Liver (tissue), 9 donors: ENCODE data around the gene OTUD3. TPM values are rescaled to one million over a fixed set of nuclear protein-coding genes. Genes with fewer than 3 reads are reported as not detected.

Source experiments
- DNase-seq: peaks from one replicate; pipeline ENCODE4 v3.0.0-alpha.2; 2017; ENCODE audit warnings: low spot score
- H3K27ac ChIP-seq, 2 donors: one replicate each; pipeline ENCODE4 v1.7.0; 2013; ENCODE audit warnings: inconsistent platforms in 2 of 2, low read length in 2 of 2, control low read depth in 1 of 2, low read depth in 1 of 2, mild to moderate bottlenecking in 1 of 2
- H3K27me3 ChIP-seq, 4 donors: one replicate each; pipeline versions ENCODE4 v1.6.1 to v1.7.0; 2013; ENCODE audit warnings: low read length in 3 of 4, inconsistent platforms in 1 of 4, mild to moderate bottlenecking in 1 of 4, moderate library complexity in 1 of 4; ENCODE audit not compliant: control insufficient read depth in 4 of 4, insufficient read depth in 4 of 4
- H3K36me3 ChIP-seq, 4 donors: one replicate each; pipeline versions ENCODE4 v1.6.1 to v1.7.0; 2013; ENCODE audit warnings: low read length in 3 of 4, mild to moderate bottlenecking in 3 of 4, low read depth in 1 of 4, moderate library complexity in 1 of 4; ENCODE audit not compliant: control insufficient read depth in 4 of 4, insufficient read depth in 3 of 4
- H3K4me1 ChIP-seq, 4 donors: one replicate each; pipeline versions ENCODE4 v1.6.1 to v1.7.0; 2013; ENCODE audit warnings: low read length in 3 of 4, mild to moderate bottlenecking in 3 of 4, moderate library complexity in 1 of 4; ENCODE audit not compliant: control insufficient read depth in 4 of 4, insufficient read depth in 4 of 4
- H3K4me3 ChIP-seq, 3 donors: one replicate each; pipeline versions ENCODE4 v1.6.1 to v1.7.0; 2013; ENCODE audit warnings: low read length in 3 of 3, control low read depth in 1 of 3, low read depth in 1 of 3, mild to moderate bottlenecking in 1 of 3
- H3K9ac ChIP-seq, 2 donors: one replicate each; pipeline ENCODE4 v1.7.0; 2013; ENCODE audit warnings: low read length in 2 of 2, mild to moderate bottlenecking in 2 of 2, moderate library complexity in 2 of 2, control low read depth in 1 of 2, low read depth in 1 of 2
- H3K9me3 ChIP-seq, 4 donors: one replicate each; pipeline versions ENCODE4 v1.6.1 to v1.7.0; 2013; ENCODE audit warnings: low read length in 3 of 4; ENCODE audit not compliant: control insufficient read depth in 4 of 4
- ATF3 ChIP-seq: IDR thresholded peaks from 2 replicates; pipeline ENCODE4 v1.6.1; 2016; ENCODE audit warnings: antibody characterized with exemption
- EGR1 ChIP-seq, 2 donors: IDR thresholded peaks; 2 replicates each; pipeline ENCODE4 v1.6.1; 2016 to 2018; ENCODE audit warnings: antibody characterized with exemption in 2 of 2, low read depth in 2 of 2
- FOXA1 ChIP-seq: IDR thresholded peaks from 2 replicates; pipeline ENCODE4 v1.6.1; 2016; ENCODE audit warnings: antibody characterized with exemption
- FOXA2 ChIP-seq: IDR thresholded peaks from 2 replicates; pipeline ENCODE4 v1.6.1; 2016; ENCODE audit warnings: antibody characterized with exemption
- GABPA ChIP-seq, 2 donors: IDR thresholded peaks in 1 of 2; conservative IDR thresholded peaks in 1 of 2; 2 replicates each; pipeline ENCODE4 v1.6.1; 2016; ENCODE audit warnings: antibody characterized with exemption in 2 of 2, mild to moderate bottlenecking in 1 of 2, moderate library complexity in 1 of 2
- HNF4A ChIP-seq, 2 donors: conservative IDR thresholded peaks; 2 replicates each; pipeline ENCODE4 v1.6.1; 2016; ENCODE audit warnings: antibody characterized with exemption in 2 of 2, mild to moderate bottlenecking in 2 of 2
- HNF4G ChIP-seq: IDR thresholded peaks from 2 replicates; pipeline ENCODE4 v1.6.1; 2016; ENCODE audit warnings: antibody characterized with exemption
- JUND ChIP-seq, 2 donors: IDR thresholded peaks; 2 replicates each; pipeline ENCODE4 v1.6.1; 2016; ENCODE audit warnings: antibody characterized with exemption in 2 of 2
- MAX ChIP-seq: IDR thresholded peaks from 2 replicates; pipeline ENCODE4 v1.6.1; 2016; ENCODE audit warnings: antibody characterized with exemption
- NR2F2 ChIP-seq: IDR thresholded peaks from 2 replicates; pipeline ENCODE4 v1.6.1; 2016; ENCODE audit warnings: antibody characterized with exemption
- RAD21 ChIP-seq, 2 donors: IDR thresholded peaks; 2 replicates each; pipeline ENCODE4 v1.6.1; 2016; ENCODE audit warnings: antibody characterized with exemption in 2 of 2, mild to moderate bottlenecking in 2 of 2
- REST ChIP-seq: IDR thresholded peaks from 2 replicates; pipeline ENCODE4 v1.6.1; 2016; ENCODE audit warnings: antibody characterized with exemption, mild to moderate bottlenecking
- RXRA ChIP-seq, 2 donors: IDR thresholded peaks; 2 replicates each; pipeline ENCODE4 v1.6.1; 2017 to 2018; ENCODE audit warnings: antibody characterized with exemption in 2 of 2, mild to moderate bottlenecking in 1 of 2
- SP1 ChIP-seq: IDR thresholded peaks from 2 replicates; pipeline ENCODE4 v1.6.1; 2018; ENCODE audit warnings: antibody characterized with exemption, mild to moderate bottlenecking
- TAF1 ChIP-seq: conservative IDR thresholded peaks from 2 replicates; pipeline ENCODE4 v1.6.1; 2016; ENCODE audit warnings: antibody characterized with exemption, mild to moderate bottlenecking
- YY1 ChIP-seq: IDR thresholded peaks from 2 replicates; pipeline ENCODE4 v1.6.1; 2016; ENCODE audit warnings: antibody characterized with exemption, mild to moderate bottlenecking
- WGBS: extraction: QIAGEN DNeasy Blood & Tissue Kit; methylation state at CpG from one replicate; pipeline ENCODE4 v1.1.7; 2013; 5-methylcytosine and 5-hydroxymethylcytosine counted together
- polyA plus RNA-seq, 2 donors: library from polyadenylated mRNA; stranded (reverse) in 1 of 2; unstranded in 1 of 2; fragments of 200-250 nt in 1 of 2; fragments of >200 nt in 1 of 2; fragmentation: Nextera tagmentation in 1 of 2; extraction: Ambion mirVana in 1 of 2; gene quantifications; one replicate each; pipeline versions ENCODE4 v1.2.1 to v1.2.3, GENCODE V29; 2013 to 2015
- total RNA-seq, 2 donors: library from RNA; depleted of rRNA; stranded (reverse); fragments of >200 nt; gene quantifications; one replicate each; pipeline ENCODE4 v1.2.3, GENCODE V29; 2014
- TF ChIP-seq, protein P1 (sequence below): IDR thresholded peaks from 2 replicates; pipeline ENCODE4 v1.6.1; 2016; ENCODE audit warnings: antibody characterized with exemption
- donor health status: healthy.
- donor health status: healthy.
- donor health status: healthy.
- donor health status: healthy.
- donor health status: healthy.

Gene OTUD3
- total and polyA plus RNA-seq, 4 donors = 0.36 to 4.0 (median 2.1) TPM

GRCh38 chr1:19892628-19893168 lies 10.5 kb downstream of the OTUD3 start:
- DNase-seq = no peak
- Histone ChIP-seq H3K36me3 (peaks cover 3 to 21% (median 15%) of the 10 kb centered on the region in 4 donors), H3K4me1 (peaks cover 0 to 5% (median 0%) of the 10 kb centered on the region in 4 donors), H3K27ac (no peak overlapping the region), H3K4me3 (no peak overlapping the region), H3K9ac (no peak overlapping the region), H3K27me3 (no peaks in the 10 kb centered on the region), H3K9me3 (no peaks in the 10 kb centered on the region)
- 91% methylated on average over 6 of the region's 6 CpGs for WGBS
- TF ChIP-seq, protein P1, sequence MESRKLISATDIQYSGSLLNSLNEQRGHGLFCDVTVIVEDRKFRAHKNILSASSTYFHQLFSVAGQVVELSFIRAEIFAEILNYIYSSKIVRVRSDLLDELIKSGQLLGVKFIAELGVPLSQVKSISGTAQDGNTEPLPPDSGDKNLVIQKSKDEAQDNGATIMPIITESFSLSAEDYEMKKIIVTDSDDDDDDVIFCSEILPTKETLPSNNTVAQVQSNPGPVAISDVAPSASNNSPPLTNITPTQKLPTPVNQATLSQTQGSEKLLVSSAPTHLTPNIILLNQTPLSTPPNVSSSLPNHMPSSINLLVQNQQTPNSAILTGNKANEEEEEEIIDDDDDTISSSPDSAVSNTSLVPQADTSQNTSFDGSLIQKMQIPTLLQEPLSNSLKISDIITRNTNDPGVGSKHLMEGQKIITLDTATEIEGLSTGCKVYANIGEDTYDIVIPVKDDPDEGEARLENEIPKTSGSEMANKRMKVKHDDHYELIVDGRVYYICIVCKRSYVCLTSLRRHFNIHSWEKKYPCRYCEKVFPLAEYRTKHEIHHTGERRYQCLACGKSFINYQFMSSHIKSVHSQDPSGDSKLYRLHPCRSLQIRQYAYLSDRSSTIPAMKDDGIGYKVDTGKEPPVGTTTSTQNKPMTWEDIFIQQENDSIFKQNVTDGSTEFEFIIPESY = no peak
- TF ChIP-seq HNF4A (conservative IDR thresholded peaks at IDR 0.05) (no peak), ATF3 (no peak), EGR1 (IDR thresholded peaks at IDR 0.05; ENCODE audit: low read depth in 2 of 2) (no peak), NR2F2 (no peak), FOXA1 (no peak), RXRA (IDR thresholded peaks at IDR 0.05) (no peak), HNF4G (no peak)

GRCh38 chr1:19893687-19894086 lies 11.5 kb downstream of the OTUD3 start:
- Histone ChIP-seq H3K36me3 (peaks cover 3 to 21% (median 15%) of the 10 kb centered on the region in 4 donors), H3K9ac (no peak overlapping the region), H3K4me3 (no peak overlapping the region), H3K4me1 (peaks cover 0 to 5% (median 0%) of the 10 kb centered on the region in 4 donors), H3K9me3 (no peaks in the 10 kb centered on the region), H3K27me3 (no peaks in the 10 kb centered on the region), H3K27ac (no peak overlapping the region)
- no peak for DNase-seq
- 42% methylated on average over 3 of the region's 3 CpGs for WGBS
- TF ChIP-seq REST = no peak
- TF ChIP-seq RAD21 (IDR thresholded peaks at IDR 0.05) = no peak
- no peak for TF ChIP-seq YY1

GRCh38 chr1:19894218-19894617 lies 12.0 kb downstream of the OTUD3 start:
- 92% methylated on average over 5 of the region's 5 CpGs for WGBS
- peaks cover 0 to 5% (median 0%) of the 10 kb centered on the region in 4 donors for H3K4me1 ChIP-seq
- H3K27ac ChIP-seq = no peak overlapping the region
- no peak overlapping the region for H3K9ac ChIP-seq
- H3K27me3 ChIP-seq = no peaks in the 10 kb centered on the region
- H3K9me3 ChIP-seq = no peaks in the 10 kb centered on the region
- no peak overlapping the region for H3K4me3 ChIP-seq
- DNase-seq = no peak
- peaks cover 3 to 23% (median 18%) of the 10 kb centered on the region in 4 donors for H3K36me3 ChIP-seq
- TF ChIP-seq SP1 (no peak), GABPA (IDR thresholded peaks at IDR 0.05 in 1 of 2, conservative IDR thresholded peaks at IDR 0.05 in 1 of 2) (no peak), EGR1 (IDR thresholded peaks at IDR 0.05; ENCODE audit: low read depth in 2 of 2) (no peak), MAX (no peak), TAF1 (no peak), HNF4A (conservative IDR thresholded peaks at IDR 0.05) (no peak), FOXA1 (no peak), FOXA2 (no peak), REST (no peak), NR2F2 (no peak), ATF3 (no peak), HNF4G (no peak), RAD21 (IDR thresholded peaks at IDR 0.05) (no peak), YY1 (no peak), JUND (IDR thresholded peaks at IDR 0.05) (no peak)
